HEK293T (cell line): ENCODE data around the gene GPR68.

Source experiments
- ARNT ChIP-seq: fragments of 450-650 bp; IDR thresholded peaks from 2 replicates; pipeline ENCODE4 v1.6.1; 2017; ENCODE audit warnings: mild to moderate bottlenecking
- CTBP1 ChIP-seq: fragments of 450-650 bp; IDR thresholded peaks from 2 replicates; pipeline ENCODE4 v1.6.1; 2016; ENCODE audit warnings: borderline replicate concordance
- FOXK2 ChIP-seq: fragments of 450-650 bp; IDR thresholded peaks from 2 replicates; pipeline ENCODE4 v1.6.1; 2016; ENCODE audit warnings: mild to moderate bottlenecking
- FOXM1 ChIP-seq: fragments of 450-650 bp; IDR thresholded peaks from 2 replicates; pipeline ENCODE4 v1.6.1; 2017; ENCODE audit warnings: mild to moderate bottlenecking, borderline replicate concordance
- HDGF ChIP-seq: fragments of 450-650 bp; IDR thresholded peaks from 2 replicates; pipeline ENCODE4 v1.6.1; 2017; ENCODE audit warnings: antibody characterized with exemption, borderline replicate concordance
- L3MBTL2 ChIP-seq: fragments of 450-650 bp; conservative IDR thresholded peaks from 2 replicates; pipeline ENCODE4 v1.6.1; 2016; ENCODE audit warnings: mild to moderate bottlenecking
- PKNOX1 ChIP-seq: fragments of 450-650 bp; IDR thresholded peaks from 2 replicates; pipeline ENCODE4 v1.6.1; 2016
- SP1 ChIP-seq: fragments of 450-650 bp; IDR thresholded peaks from 2 replicates; pipeline ENCODE4 v1.6.1; 2017
- SUZ12 ChIP-seq: fragments of 450-650 bp; IDR thresholded peaks from 2 replicates; pipeline ENCODE4 v1.6.1; 2016; ENCODE audit warnings: mild to moderate bottlenecking
- TARDBP ChIP-seq: fragments of 450-650 bp; IDR thresholded peaks from 2 replicates; pipeline ENCODE4 v1.6.1; 2016
- ZNF384 ChIP-seq: fragments of 450-650 bp; IDR thresholded peaks from 2 replicates; pipeline ENCODE4 v1.6.1; 2016

DNA sequence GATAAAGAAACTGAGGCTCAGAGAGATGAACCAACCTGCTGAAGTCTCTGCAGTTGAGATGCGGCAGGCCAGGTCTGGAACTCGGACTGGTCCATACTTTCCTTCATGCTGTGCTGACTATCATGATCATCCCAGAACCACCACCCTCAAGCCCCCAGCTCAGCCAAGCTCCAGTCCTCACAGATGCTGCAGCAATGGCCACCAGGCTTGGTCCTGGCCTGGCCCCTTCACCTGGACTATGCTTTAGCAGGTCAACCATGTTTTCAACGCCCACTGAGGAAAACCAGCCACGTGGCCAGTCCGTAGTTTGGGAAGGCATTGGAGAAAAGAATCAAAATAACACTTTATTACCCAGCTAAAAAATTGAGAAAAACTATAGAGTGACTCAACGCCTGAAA, 1.4 kb downstream of the GPR68 start:
- no peak for TF ChIP-seq SP1
- TF ChIP-seq PKNOX1, result no peak
- no peak for TF ChIP-seq ARNT
- no peak for TF ChIP-seq CTBP1
- TF ChIP-seq FOXM1, result no peak
- TF ChIP-seq TARDBP, result no peak
- TF ChIP-seq FOXK2, result no peak
- TF ChIP-seq ZNF384, result no peak
- no peak for TF ChIP-seq L3MBTL2
- TF ChIP-seq SUZ12, result no peak
- no peak for TF ChIP-seq HDGF
